ENCODE results near the gene KIF5C.

DNA sequence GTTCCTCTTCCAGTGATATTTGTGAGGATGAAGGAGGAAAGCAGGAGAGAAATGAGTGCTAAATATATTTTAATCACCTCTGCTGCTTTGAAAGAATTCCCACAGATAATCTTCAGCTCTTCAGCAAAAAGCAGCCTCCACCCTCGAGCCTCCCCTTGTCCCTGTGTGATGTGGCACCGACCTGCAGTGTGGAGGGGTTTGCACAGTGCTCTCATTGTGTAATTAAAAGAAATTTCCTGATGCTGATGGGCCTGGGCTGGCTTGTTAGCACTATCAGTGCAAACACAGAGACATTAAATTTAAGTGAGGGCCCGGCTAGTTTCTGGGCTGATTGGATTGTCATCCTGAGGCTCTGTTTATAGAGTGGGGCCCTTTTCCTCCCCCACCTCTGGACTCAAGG, 53.4 kb downstream of the KIF5C start:
- TF ChIP-seq ZNF274 (IDR thresholded peaks at IDR 0.05; ENCODE audit: low read depth, low read length): no peak
- no peak for TF ChIP-seq YY1 (IDR thresholded peaks at IDR 0.05; ENCODE audit: insufficient read depth, insufficient read length)
- TF ChIP-seq SUZ12 (IDR thresholded peaks at IDR 0.05; ENCODE audit: extremely low read depth, insufficient read depth, insufficient read length): no peak

Measured in NT2/D1 (cell line).